GM12878 (cell line): Measurements from ENCODE around the gene FOXK2. TPM values are rescaled to one million over a fixed set of nuclear protein-coding genes. Genes with fewer than 3 reads are reported as not detected.
A peak's percentile ranks its signal among the peaks of the same experiment; 100 is the strongest.

Experiments
- ATAC-seq: fragments of 200-7000 bp; cut with Tn5 transposase; 3 replicates; pipeline ENCODE4 v1.9.1; 2020; ENCODE audit warnings: mild to moderate bottlenecking, moderate library complexity
- BruUV-seq: library from RNA; stranded (reverse); fragments of 400-500 nt; replicated peaks from 2 replicates; lab custom pipeline; 2021; lab: Mats Ljungman, UMichigan
- CTCF ChIA-PET: fragments of 300-600 bp; sonication (Branson Sonifier 250); formaldehyde crosslinking; extraction: SDS; loops from one replicate; lab custom pipeline; 2021; ENCODE audit warnings: inconsistent platforms; lab: Yijun Ruan, JAX
- POLR2A ChIA-PET: fragments of 350-600 bp; formaldehyde crosslinking; extraction: SDS; loops from one replicate; lab custom pipeline; 2021; ENCODE audit warnings: inconsistent platforms; lab: Charles Lee
- RAD21 ChIA-PET: fragments of 300-600 bp; sonication (Branson Sonifier 250); formaldehyde crosslinking; loops from one replicate; lab custom pipeline; 2023; ENCODE audit warnings: antibody characterized with exemption; ENCODE audit not compliant: unreplicated experiment; lab: Charles Lee
- SMC1A ChIA-PET: fragments of 300-600 bp; sonication (Branson Sonifier 250); formaldehyde crosslinking; loops from one replicate; lab custom pipeline; 2023; ENCODE audit not compliant: unreplicated experiment, uncharacterized antibody; lab: Charles Lee
- DNase-seq: peaks from one replicate; pipeline ENCODE4 v3.0.0-alpha.2; 2011; ENCODE audit warnings: low read depth, low spot score
- FAIRE-seq: peaks from 3 replicates; lab custom pipeline; 2011; peaks lifted over from hg19 to GRCh38; lab: Jason Lieb, UNC
- H2AFZ ChIP-seq: 2 replicates; pipeline ENCODE4 v1.6.0; 2011; ENCODE audit warnings: low read depth, low read length, control low read depth; ENCODE audit not compliant: control insufficient read depth
- H3K27ac ChIP-seq: 2 replicates; pipeline ENCODE4 v1.5.1; 2011; ENCODE audit warnings: control low read depth; ENCODE audit not compliant: control insufficient read depth, insufficient read depth
- H3K27me3 ChIP-seq, 2 experiments: replicated peaks in 1 of 2; 2 replicates each; pipeline versions ENCODE4 v1.6.0 to v1.6.1; 2011; ENCODE audit warnings: low read length in 1 of 2; ENCODE audit not compliant: control insufficient read depth in 2 of 2, insufficient read depth in 2 of 2
- H3K36me3 ChIP-seq, 2 experiments: 2 replicates each; pipeline ENCODE4 v1.5.1; 2011; ENCODE audit warnings: low read length in 1 of 2; ENCODE audit not compliant: control insufficient read depth in 2 of 2, insufficient read depth in 2 of 2
- H3K4me1 ChIP-seq: 2 replicates; pipeline ENCODE4 v1.6.1; 2011; ENCODE audit warnings: mild to moderate bottlenecking, low read length, moderate library complexity, mixed read lengths; ENCODE audit not compliant: control insufficient read depth, insufficient read depth
- H3K4me2 ChIP-seq: 2 replicates; pipeline ENCODE4 v1.6.0; 2011; ENCODE audit warnings: control low read depth; ENCODE audit not compliant: control insufficient read depth, insufficient read depth
- H3K4me3 ChIP-seq: fragments of 200-600 bp; sonication (generic); 2 replicates; pipeline ENCODE4 v1.5.1; 2016
- H3K79me2 ChIP-seq: 2 replicates; pipeline ENCODE4 v1.6.0; 2011; ENCODE audit warnings: low read length; ENCODE audit not compliant: control insufficient read depth, insufficient read depth
- H3K9ac ChIP-seq: 2 replicates; pipeline ENCODE4 v1.8.0; 2011; ENCODE audit warnings: low read length, control low read depth, mixed read lengths; ENCODE audit not compliant: control insufficient read depth, insufficient read depth
- H3K9me3 ChIP-seq: replicated peaks from 3 replicates; pipeline ENCODE4 v1.5.1; 2011; ENCODE audit warnings: mild to moderate bottlenecking, low read length; ENCODE audit not compliant: control insufficient read depth, insufficient read depth
- H4K20me1 ChIP-seq: 2 replicates; pipeline ENCODE4 v1.6.0; 2011; ENCODE audit not compliant: control insufficient read depth, insufficient read depth
- CEBPB ChIP-seq, 2 experiments: fragments of 150-350 bp in 1 of 2; IDR thresholded peaks; 2 replicates each; pipeline ENCODE4 v1.6.1; 2012 to 2014; ENCODE audit warnings: low read depth in 2 of 2, low read length in 2 of 2, borderline replicate concordance in 1 of 2, inconsistent platforms in 1 of 2
- MYC ChIP-seq: IDR thresholded peaks from 2 replicates; pipeline ENCODE4 v1.6.1; 2011; ENCODE audit warnings: mild to moderate bottlenecking, low read length, moderate library complexity, inconsistent platforms; ENCODE audit not compliant: insufficient read depth, insufficient replicate concordance, insufficient read length, severe bottlenecking
- TCF3 ChIP-seq: IDR thresholded peaks from 2 replicates; pipeline ENCODE4 v1.6.1; 2012; ENCODE audit warnings: low read depth, mild to moderate bottlenecking, low read length, borderline replicate concordance; ENCODE audit not compliant: insufficient read depth
- ZBTB4 ChIP-seq: fragments of 450-650 bp; formaldehyde crosslinking; IDR thresholded peaks from 2 replicates; pipeline ENCODE4 v1.4.0; 2022; ENCODE audit warnings: mild to moderate bottlenecking, moderate library complexity
- ZNF384 ChIP-seq: IDR thresholded peaks from 2 replicates; pipeline ENCODE4 v1.6.1; 2012; ENCODE audit warnings: low read depth, mild to moderate bottlenecking, low read length, improper control_type of control experiment, borderline replicate concordance
- WGBS: methylation state at CpG from one replicate; pipeline ENCODE4 v1.1.6; 2016; ENCODE audit warnings: low lambda C conversion rate; ENCODE audit not compliant: insufficient replicate concordance, insufficient coverage; ENCODE audit errors: missing lambda C conversion rate; 5-methylcytosine and 5-hydroxymethylcytosine counted together
- in situ Hi-C: fragments of 300-500 bp; cut with MboI; formaldehyde crosslinking; loops from 9 replicates; pipeline ENCODE4 v1.14.3; 2018; ENCODE audit warnings: mixed read lengths
- intact Hi-C: fragments of 100-400 bp; cut with micrococcal nuclease; formaldehyde crosslinking; loops from one replicate; pipeline ENCODE4 v1.14.2; 2022; ENCODE audit not compliant: unreplicated experiment
- polyA plus RNA-seq, 11 experiments: library from polyadenylated mRNA; depleted of rRNA in 4 of 11; unstranded in 6 of 11; stranded (reverse) in 5 of 11; fragments of >200 nt; fragmentation: Nextera tagmentation in 4 of 11; fragmentation: Illumina TruSeq in 1 of 11; extraction: Ambion mirVana in 4 of 11; extraction: Trizol in 1 of 11; gene quantifications; 1 replicate in 1 of 11; 2 replicates in 10 of 11; pipeline versions ENCODE4 v1.2.1 to v1.2.3, GENCODE V29; 2011 to 2016; ENCODE audit warnings: inconsistent platforms in 2 of 11, missing spikeins in 2 of 11, low read depth in 1 of 11
- total RNA-seq, 4 experiments: library from RNA; depleted of rRNA in 3 of 4; stranded (reverse); fragments of >200 nt in 3 of 4; fragmentation: Illumina TruSeq in 1 of 4; extraction: Trizol in 1 of 4; gene quantifications; 2 replicates each; pipeline versions ENCODE4 v1.2.1 to v1.2.3, GENCODE V29; 2013 to 2021

Gene FOXK2
- total and polyA plus RNA-seq, 10 of the 15 experiments (the other 5 are each of a cell fraction or from before 2014, with no cell fraction given): 2.4 to 56.8 (median 34.4) TPM

- ChIA-PET CTCF (no interaction called here), POLR2A (interaction anchor here (0.6 to 2.5 kb wide), 2 partner anchors 17 to 36 kb away, joined by 3 to 7 read pairs; partner anchors contain the start of gene FOXK2)
Observed at GRCh38 chr17:82502207-82502606, 17.3 kb upstream of the FOXK2 start.

More at GRCh38 chr17:82502207-82502606, 17.3 kb upstream of the FOXK2 start:
- no peaks in the 10 kb centered on the region for H3K79me2 ChIP-seq
- H3K27ac ChIP-seq: no peak overlapping the region
- BruUV-seq: no TSS peak
- no peaks in the 10 kb centered on the region for H3K36me3 ChIP-seq
- no peak for TF ChIP-seq ZBTB4 (CRISPR knock-in tag)
- no peak for TF ChIP-seq ZNF384
- TF ChIP-seq MYC: no peak
- no peak for TF ChIP-seq TCF3
- TF ChIP-seq CEBPB (IDR thresholded peaks at IDR 0.05; ENCODE audit: borderline replicate concordance in 1 of 2, low read depth in 2 of 2, low read length in 2 of 2): no peak
- H4K20me1 ChIP-seq: no peaks in the 10 kb centered on the region
- no peak overlapping the region for H3K9ac ChIP-seq
- DNase-seq (no peak), FAIRE-seq (no peak), ATAC-seq (no peak)
- ChIA-PET SMC1A (no interaction called here), RAD21 (interaction anchor here (0.7 kb wide), 1 partner anchor 48 kb away, joined by 3 read pairs; no protein-coding TSS in a partner anchor)
- no peaks in the 10 kb centered on the region for H3K27me3 ChIP-seq
- no peaks in the 10 kb centered on the region for H3K9me3 ChIP-seq
- H2AFZ ChIP-seq: no peak overlapping the region
- H3K4me3 ChIP-seq: no peak overlapping the region
- WGBS: 45% methylated on average over 8 of the region's 8 CpGs
- intact Hi-C loops (no loop called here), in situ Hi-C loops (no loop called here)
- H3K4me1 ChIP-seq: peaks cover 15% of the 10 kb centered on the region
- H3K4me2 ChIP-seq: peak overlapping the region; percentile 23; the same call in 1 of the 2 replicates
